IMR-90 (cell line): ENCODE data around the gene RPS6KA2. TPM values are rescaled to one million over a fixed set of nuclear protein-coding genes. Genes with fewer than 3 reads are reported as not detected.

Experiments used
- ATAC-seq: fragments of 200-7000 bp; cut with Tn5 transposase; 2 replicates; pipeline ENCODE4 v1.9.1; 2020; ENCODE audit warnings: low read depth, mild to moderate bottlenecking, moderate library complexity
- BruUV-seq: library from RNA; stranded (reverse); fragments of 400-500 nt; replicated peaks from 2 replicates; lab custom pipeline; 2021; lab: Mats Ljungman, UMichigan
- CTCF ChIA-PET: fragments of 300-600 bp; formaldehyde crosslinking; extraction: SDS; loops from one replicate; lab custom pipeline; 2021; ENCODE audit warnings: antibody characterized with exemption; lab: Yijun Ruan, JAX
- POLR2A ChIA-PET: fragments of 300-600 bp; sonication (Branson Sonifier 250); formaldehyde crosslinking; loops from one replicate; lab custom pipeline; 2022; ENCODE audit warnings: antibody characterized with exemption; ENCODE audit not compliant: unreplicated experiment; lab: Charles Lee
- DNase-seq: peaks from one replicate; pipeline ENCODE4 v3.0.0; 2013
- H2AFZ ChIP-seq: replicated peaks from 2 replicates; pipeline ENCODE3; 2013; ENCODE audit warnings: low read length, mild to moderate bottlenecking; ENCODE audit not compliant: poor library complexity
- H2AK5ac ChIP-seq: 2 replicates; pipeline ENCODE4 v1.6.1; 2013; ENCODE audit warnings: low read depth, low read length, inconsistent platforms
- H2AK9ac ChIP-seq: replicated peaks from 2 replicates; pipeline ENCODE3; 2013; ENCODE audit warnings: mild to moderate bottlenecking, low read depth, low read length, moderate library complexity; ENCODE audit not compliant: poor library complexity
- H2BK120ac ChIP-seq: 2 replicates; pipeline ENCODE4 v1.6.1; 2013; ENCODE audit warnings: low read depth, low read length, inconsistent platforms
- H2BK15ac ChIP-seq: 3 replicates; pipeline ENCODE4 v1.6.1; 2013; ENCODE audit warnings: low read depth, low read length, inconsistent platforms
- H2BK20ac ChIP-seq: 2 replicates; pipeline ENCODE4 v1.6.1; 2013; ENCODE audit warnings: low read depth, mild to moderate bottlenecking, inconsistent platforms, low read length, moderate library complexity
- H2BK5ac ChIP-seq: 2 replicates; pipeline ENCODE4 v1.6.1; 2013; ENCODE audit warnings: mild to moderate bottlenecking, low read depth, low read length, inconsistent platforms; ENCODE audit not compliant: poor library complexity, severe bottlenecking
- H3K14ac ChIP-seq: replicated peaks from 2 replicates; pipeline ENCODE4 v1.6.1; 2013; ENCODE audit warnings: low read depth, low read length, inconsistent platforms
- H3K18ac ChIP-seq: 2 replicates; pipeline ENCODE4 v1.6.1; 2013; ENCODE audit warnings: low read depth, low read length, control low read depth
- H3K23ac ChIP-seq: 2 replicates; pipeline ENCODE4 v1.6.1; 2013; ENCODE audit warnings: low read depth, low read length, inconsistent platforms
- H3K27ac ChIP-seq: 2 replicates; pipeline ENCODE4 v1.5.1; 2013; ENCODE audit warnings: mild to moderate bottlenecking, control low read depth, low read length; ENCODE audit not compliant: insufficient read depth
- H3K27me3 ChIP-seq: 2 replicates; pipeline ENCODE4 v1.6.1; 2013; ENCODE audit warnings: low read length; ENCODE audit not compliant: control insufficient read depth, insufficient read depth
- H3K36me3 ChIP-seq: 2 replicates; pipeline ENCODE4 v1.6.1; 2013; ENCODE audit warnings: low read length, mixed read lengths; ENCODE audit not compliant: control insufficient read depth, insufficient read depth
- H3K4ac ChIP-seq: 2 replicates; pipeline ENCODE4 v1.6.1; 2013; ENCODE audit warnings: low read depth, low read length, inconsistent platforms
- H3K4me1 ChIP-seq: 2 replicates; pipeline ENCODE4 v1.6.1; 2013; ENCODE audit warnings: low read length, mixed read lengths; ENCODE audit not compliant: control insufficient read depth, insufficient read depth
- H3K4me2 ChIP-seq: 2 replicates; pipeline ENCODE4 v1.6.1; 2013; ENCODE audit warnings: low read depth, mild to moderate bottlenecking, control low read depth, low read length, moderate library complexity
- H3K4me3 ChIP-seq: 2 replicates; pipeline ENCODE4 v1.5.1; 2013; ENCODE audit warnings: low read depth, mild to moderate bottlenecking, control low read depth, low read length, moderate library complexity; ENCODE audit not compliant: insufficient read depth
- H3K56ac ChIP-seq: 2 replicates; pipeline ENCODE4 v1.6.1; 2013; ENCODE audit warnings: low read length, inconsistent platforms; ENCODE audit not compliant: insufficient read depth; ENCODE audit errors: extremely low read depth
- H3K79me1 ChIP-seq, 2 experiments: 2 replicates each; pipeline ENCODE4 v1.6.1; 2013; ENCODE audit warnings: low read length in 2 of 2, inconsistent platforms in 1 of 2, low read depth in 1 of 2
- H3K9ac ChIP-seq: 2 replicates; pipeline ENCODE4 v1.6.1; 2013; ENCODE audit warnings: low read depth, low read length, control low read depth
- H3K9me1 ChIP-seq: 2 replicates; pipeline ENCODE4 v1.6.1; 2013; ENCODE audit warnings: low read length, inconsistent platforms; ENCODE audit not compliant: insufficient read depth
- H3K9me3 ChIP-seq: 2 replicates; pipeline ENCODE4 v1.6.1; 2013; ENCODE audit warnings: low read length; ENCODE audit not compliant: control insufficient read depth, insufficient read depth
- H4K20me1 ChIP-seq: 2 replicates; pipeline ENCODE4 v1.6.1; 2013; ENCODE audit warnings: low read length, inconsistent platforms; ENCODE audit not compliant: insufficient read depth
- H4K5ac ChIP-seq: 2 replicates; pipeline ENCODE4 v1.6.1; 2013; ENCODE audit warnings: mild to moderate bottlenecking, low read depth, low read length, control low read depth
- H4K8ac ChIP-seq, 2 experiments: 2 replicates each; pipeline ENCODE4 v1.6.1; 2013; ENCODE audit warnings: low read depth in 2 of 2, low read length in 2 of 2, control low read depth in 1 of 2, inconsistent platforms in 1 of 2
- H4K91ac ChIP-seq: 2 replicates; pipeline ENCODE4 v1.6.1; 2013; ENCODE audit warnings: low read depth, low read length, inconsistent platforms; ENCODE audit not compliant: insufficient read depth
- CHD1 ChIP-seq: IDR thresholded peaks from 2 replicates; pipeline ENCODE4 v1.6.1; 2012; ENCODE audit warnings: low read depth, low read length, improper control_type of control experiment
- CTCF ChIP-seq: conservative IDR thresholded peaks from 2 replicates; pipeline ENCODE4 v1.5.1; 2012; ENCODE audit warnings: mild to moderate bottlenecking, low read depth, low read length, improper control_type of control experiment
- FOS ChIP-seq: fragments of 150-350 bp; IDR thresholded peaks from 2 replicates; pipeline ENCODE4 v1.6.1; 2016; ENCODE audit warnings: low read depth, low read length
- MAFK ChIP-seq: IDR thresholded peaks from 2 replicates; pipeline ENCODE4 v1.6.1; 2012; ENCODE audit warnings: low read depth, low read length, improper control_type of control experiment
- MXI1 ChIP-seq: IDR thresholded peaks from 2 replicates; pipeline ENCODE4 v1.6.1; 2012; ENCODE audit warnings: low read depth, mild to moderate bottlenecking, low read length, moderate library complexity, borderline replicate concordance
- NFE2L2 ChIP-seq: fragments of 150-350 bp; IDR thresholded peaks from 2 replicates; pipeline ENCODE4 v1.6.1; 2016; ENCODE audit warnings: low read depth, mild to moderate bottlenecking, low read length
- POLR2A ChIP-seq: IDR thresholded peaks from 2 replicates; pipeline ENCODE4 v1.6.1; 2012; ENCODE audit warnings: mild to moderate bottlenecking, low read depth, low read length
- RAD21 ChIP-seq: IDR thresholded peaks from 2 replicates; pipeline ENCODE4 v1.6.1; 2012; ENCODE audit warnings: low read length, improper control_type of control experiment
- RCOR1 ChIP-seq: IDR thresholded peaks from 2 replicates; pipeline ENCODE4 v1.6.1; 2012; ENCODE audit warnings: mild to moderate bottlenecking, low read length, improper control_type of control experiment; ENCODE audit not compliant: insufficient replicate concordance
- SMC3 ChIP-seq: fragments of 150-350 bp; IDR thresholded peaks from 2 replicates; pipeline ENCODE4 v1.6.1; 2016; ENCODE audit warnings: low read depth, mild to moderate bottlenecking, antibody characterized with exemption, low read length, moderate library complexity
- WGBS, 2 experiments: methylation state at CpG; one replicate each; pipeline versions ENCODE4 v1.1.5 to v1.1.7; 2013; ENCODE audit warnings: missing lambda C conversion rate in 2 of 2; ENCODE audit not compliant: insufficient read length in 1 of 2; ENCODE audit errors: extremely low coverage in 2 of 2; 5-methylcytosine and 5-hydroxymethylcytosine counted together
- dilution Hi-C: fragments of 300-500 bp; cut with HindIII; formaldehyde crosslinking; loops from one replicate; pipeline ENCODE4 v1.14.3; 2018; ENCODE audit warnings: low sequenced_read_pairs; ENCODE audit not compliant: unreplicated experiment
- in situ Hi-C: fragments of 300-500 bp; cut with MboI; formaldehyde crosslinking; loops from 3 replicates; pipeline ENCODE4 v1.14.3; 2019; ENCODE audit warnings: low sequenced_read_pairs, inconsistent platforms, mixed read lengths
- intact Hi-C: fragments of 100-400 bp; cut with micrococcal nuclease; formaldehyde crosslinking; loops from 2 replicates; pipeline ENCODE4 v1.10.0; 2022
- polyA plus RNA-seq, 3 experiments: library from polyadenylated mRNA; depleted of rRNA; stranded (reverse); fragments of >200 nt; gene quantifications; 2 replicates each; pipeline ENCODE4 v1.2.3, GENCODE V29; 2012; ENCODE audit warnings: low replicate concordance in 1 of 3
- total RNA-seq: library from RNA; depleted of rRNA; stranded (reverse); fragments of >200 nt; gene quantifications from 2 replicates; pipeline ENCODE4 v1.2.3, GENCODE V29; 2012
- TF ChIP-seq, protein P1 (sequence below): fragments of 150-350 bp; IDR thresholded peaks from 2 replicates; pipeline ENCODE4 v1.6.1; 2017; ENCODE audit warnings: mild to moderate bottlenecking, antibody characterized with exemption, low read length, low read depth

RPS6KA2 gene
- total and polyA plus RNA-seq, 2 of the 4 experiments (the other 2 are of a cell fraction) = 26.9 to 31.3 TPM

DNA sequence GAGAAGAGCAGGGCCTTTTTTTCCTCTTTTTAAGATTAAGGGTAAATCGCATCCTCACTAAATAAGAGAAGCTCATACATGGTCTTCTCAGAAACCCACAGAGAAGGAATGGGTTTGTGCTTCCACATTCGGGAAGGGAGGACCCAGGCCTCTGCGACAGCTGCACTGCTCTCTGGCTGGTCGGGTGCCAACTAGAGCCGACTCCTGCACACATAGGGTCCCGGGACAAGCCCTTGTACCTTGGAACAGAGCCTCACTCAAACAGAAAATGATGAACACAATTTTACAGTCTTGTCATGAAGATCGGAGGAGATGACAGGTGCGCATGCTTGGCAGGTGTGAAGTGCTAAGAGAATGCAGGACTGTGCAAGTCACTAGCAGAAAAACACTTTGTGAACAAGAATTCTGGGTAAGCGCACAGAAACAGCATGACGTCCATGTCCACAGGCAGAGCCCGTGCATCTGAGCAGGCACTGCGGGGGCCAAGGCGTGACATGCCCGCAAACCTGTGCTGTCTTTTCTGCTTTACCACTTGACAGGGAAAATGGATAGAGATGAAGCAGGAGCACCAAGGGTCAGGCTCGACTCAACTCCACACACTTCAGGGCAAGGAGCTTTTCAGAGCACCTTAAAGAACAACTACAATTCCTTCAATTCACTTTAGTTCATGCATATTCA, 143.3 kb downstream of the RPS6KA2 start:
- ChIA-PET POLR2A (interaction anchor here (0.6 kb wide), 1 partner anchor 15 kb away, joined by 3 read pairs; no protein-coding TSS in a partner anchor), CTCF (no interaction called here)
- TF ChIP-seq MAFK (no peak), SMC3 (no peak), POLR2A (no peak), FOS (no peak), MXI1 (no peak), CHD1 (no peak), RAD21 (no peak), CTCF (no peak), RCOR1 (no peak), NFE2L2 (no peak)
- TF ChIP-seq, protein P1, sequence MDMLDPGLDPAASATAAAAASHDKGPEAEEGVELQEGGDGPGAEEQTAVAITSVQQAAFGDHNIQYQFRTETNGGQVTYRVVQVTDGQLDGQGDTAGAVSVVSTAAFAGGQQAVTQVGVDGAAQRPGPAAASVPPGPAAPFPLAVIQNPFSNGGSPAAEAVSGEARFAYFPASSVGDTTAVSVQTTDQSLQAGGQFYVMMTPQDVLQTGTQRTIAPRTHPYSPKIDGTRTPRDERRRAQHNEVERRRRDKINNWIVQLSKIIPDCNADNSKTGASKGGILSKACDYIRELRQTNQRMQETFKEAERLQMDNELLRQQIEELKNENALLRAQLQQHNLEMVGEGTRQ = no peak
- H3K27ac ChIP-seq = no peak overlapping the region
- H3K23ac ChIP-seq = no peak overlapping the region
- no peak overlapping the region for H2AK5ac ChIP-seq
- H3K79me1 ChIP-seq = no peaks in the 10 kb centered on the region; a peak in 1 of 4 replicates
- H3K18ac ChIP-seq = no peak overlapping the region
- no peak overlapping the region for H3K4me2 ChIP-seq
- BruUV-seq = no TSS peak
- dilution Hi-C loops = no loop called here
- H2AFZ ChIP-seq = no peak overlapping the region
- no peak overlapping the region for H2BK15ac ChIP-seq
- H3K9me1 ChIP-seq = peaks cover 3% of the 10 kb centered on the region; the same call in 1 of the 2 replicates
- no peak overlapping the region for H2AK9ac ChIP-seq
- peaks cover 60% of the 10 kb centered on the region for H3K36me3 ChIP-seq
- no peak overlapping the region for H3K4ac ChIP-seq
- no peak overlapping the region for H3K4me3 ChIP-seq
- no peaks in the 10 kb centered on the region for H3K9me3 ChIP-seq
- 66% methylated on average over 4 of the region's 15 CpGs; no CpG with 5 or more reads in 1 of the 2 experiments for WGBS, 2 experiments
- no peak overlapping the region for H3K14ac ChIP-seq
- H4K5ac ChIP-seq = no peak overlapping the region
- H2BK5ac ChIP-seq = no peak overlapping the region
- no peaks in the 10 kb centered on the region for H3K4me1 ChIP-seq
- no peak overlapping the region for H2BK20ac ChIP-seq
- in situ Hi-C loops = no loop called here
- intact Hi-C loops = no loop called here
- no peak overlapping the region for H2BK120ac ChIP-seq
- H3K56ac ChIP-seq = no peak overlapping the region
- no peaks in the 10 kb centered on the region for H3K27me3 ChIP-seq
- H3K9ac ChIP-seq = no peak overlapping the region
- H4K8ac ChIP-seq = no peak overlapping the region
- no peak for DNase-seq
- H4K20me1 ChIP-seq = no peaks in the 10 kb centered on the region
- no peak overlapping the region for H4K91ac ChIP-seq
- ATAC-seq = no peak
